Neural cell (in vitro differentiated cells): ENCODE measurements around the gene SPDYE2B. TPM values are rescaled to one million over a fixed set of nuclear protein-coding genes. Genes with fewer than 3 reads are reported as not detected.
"Not testable (repeated sequence)": the region's sequence is repeated elsewhere in the genome, so short reads cannot be mapped to it uniquely, and the experiment has no call there.

Source experiments
- H2AFZ ChIP-seq: fragments of 200-600, 300-800 bp; sonication (generic), shearing (Covaris generic); 2 replicates; pipeline ENCODE4 v1.6.0; 2014; ENCODE audit warnings: low read depth, mild to moderate bottlenecking, antibody characterized with exemption, low read length, moderate library complexity
- H3F3A ChIP-seq: fragments of 200-600 bp; shearing (Covaris generic); 2 replicates; pipeline ENCODE4 v1.6.1; 2016; ENCODE audit warnings: mild to moderate bottlenecking, moderate library complexity, mixed read lengths, antibody characterized with exemption, low read length; ENCODE audit not compliant: insufficient read depth, poor library complexity, severe bottlenecking
- H3K27ac ChIP-seq: fragments of 200-600, 300-800 bp; sonication (generic), shearing (Covaris generic); 2 replicates; pipeline ENCODE4 v1.5.1; 2014; ENCODE audit warnings: mild to moderate bottlenecking, low read length, moderate library complexity
- H3K27me3 ChIP-seq: fragments of 300-800, 200-600 bp; sonication (generic), shearing (Covaris generic); 2 replicates; pipeline ENCODE4 v1.6.0; 2014; ENCODE audit warnings: mild to moderate bottlenecking, low read depth, low read length, moderate library complexity; ENCODE audit not compliant: insufficient read depth
- H3K36me3 ChIP-seq: fragments of 300-800, 200-600 bp; sonication (generic), shearing (Covaris generic); 2 replicates; pipeline ENCODE4 v1.5.1; 2014; ENCODE audit warnings: mild to moderate bottlenecking, antibody characterized with exemption, low read length, moderate library complexity; ENCODE audit not compliant: insufficient read depth
- H3K4me2 ChIP-seq: fragments of 300-800, 200-600 bp; sonication (generic), shearing (Covaris generic); 2 replicates; pipeline ENCODE4 v1.6.0; 2014; ENCODE audit warnings: mild to moderate bottlenecking, low read length
- H3K4me3 ChIP-seq: fragments of 300-800, 200-600 bp; sonication (generic), shearing (Covaris generic); 2 replicates; pipeline ENCODE4 v1.5.1; 2014; ENCODE audit warnings: mild to moderate bottlenecking, low read length, moderate library complexity
- H3K79me2 ChIP-seq: fragments of 200-600 bp; shearing (Covaris generic); replicated peaks from 2 replicates; pipeline ENCODE4 v1.6.0; 2014; ENCODE audit warnings: mild to moderate bottlenecking, low read length, moderate library complexity; ENCODE audit not compliant: insufficient read depth
- H3K9ac ChIP-seq: fragments of 300-800, 200-600 bp; sonication (generic), shearing (Covaris generic); 2 replicates; pipeline ENCODE4 v1.6.1; 2016; ENCODE audit warnings: mild to moderate bottlenecking, low read length, mixed read lengths
- H3K9me2 ChIP-seq: fragments of 200-600 bp; shearing (Covaris generic); 2 replicates; pipeline ENCODE4 v1.6.1; 2016; ENCODE audit warnings: mild to moderate bottlenecking, low read length, mixed read lengths; ENCODE audit not compliant: insufficient read depth
- H3K9me3 ChIP-seq: fragments of 200-600, 300-800 bp; sonication (generic), shearing (Covaris generic); 2 replicates; pipeline ENCODE4 v1.6.1; 2016; ENCODE audit warnings: mild to moderate bottlenecking, mixed run types, low read length, moderate library complexity, mixed read lengths
- H4K20me1 ChIP-seq: fragments of 200-600 bp; shearing (Covaris generic); 2 replicates; pipeline ENCODE4 v1.6.1; 2016; ENCODE audit warnings: mild to moderate bottlenecking, mixed run types; ENCODE audit not compliant: insufficient read depth
- polyA plus RNA-seq: library from polyadenylated mRNA; depleted of rRNA; stranded (reverse); fragments of >200 nt; gene quantifications from 2 replicates; pipeline ENCODE4 v1.2.3, GENCODE V29; 2014

Gene SPDYE2B
- polyA plus RNA-seq, 1 donor from 2014 or later = not detected

- H4K20me1 ChIP-seq, H3K9ac ChIP-seq, H3K27me3 ChIP-seq, H3K4me3 ChIP-seq, H3K9me3 ChIP-seq, H3K79me2 ChIP-seq, H3K27ac ChIP-seq, H3F3A ChIP-seq, H3K9me2 ChIP-seq, H2AFZ ChIP-seq, H3K4me2 ChIP-seq, H3K36me3 ChIP-seq: not testable (repeated sequence)
Measured at GRCh38 chr7:102630622-102631021, 19.5 kb upstream of the SPDYE2B start.

DNA sequence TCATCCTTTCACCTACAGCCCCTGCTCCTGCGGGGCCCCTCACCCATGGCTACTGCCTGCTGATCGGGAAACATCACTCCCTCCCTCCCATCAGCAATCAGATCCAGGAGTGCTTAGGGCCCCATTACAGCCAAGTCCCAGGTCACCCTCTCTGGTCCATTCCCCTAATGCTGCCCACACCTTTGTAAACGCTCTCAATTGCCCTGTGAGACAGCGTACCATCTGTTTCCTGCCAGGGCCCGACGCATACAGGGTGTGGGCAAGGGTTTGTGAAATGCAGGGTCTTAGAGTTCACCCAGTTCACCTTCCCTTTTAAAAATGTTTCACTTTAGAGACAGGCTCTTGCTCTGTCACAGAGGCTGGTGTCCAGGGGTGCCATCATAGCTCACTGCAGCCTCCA, 15.8 kb upstream of the SPDYE2B start:
- not testable (repeated sequence) for H3K4me3 ChIP-seq, H3K36me3 ChIP-seq, H3K27me3 ChIP-seq, H2AFZ ChIP-seq, H3K9me2 ChIP-seq, H3K79me2 ChIP-seq, H3K9me3 ChIP-seq, H3K4me2 ChIP-seq, H4K20me1 ChIP-seq, H3K9ac ChIP-seq, H3K27ac ChIP-seq, H3F3A ChIP-seq

DNA sequence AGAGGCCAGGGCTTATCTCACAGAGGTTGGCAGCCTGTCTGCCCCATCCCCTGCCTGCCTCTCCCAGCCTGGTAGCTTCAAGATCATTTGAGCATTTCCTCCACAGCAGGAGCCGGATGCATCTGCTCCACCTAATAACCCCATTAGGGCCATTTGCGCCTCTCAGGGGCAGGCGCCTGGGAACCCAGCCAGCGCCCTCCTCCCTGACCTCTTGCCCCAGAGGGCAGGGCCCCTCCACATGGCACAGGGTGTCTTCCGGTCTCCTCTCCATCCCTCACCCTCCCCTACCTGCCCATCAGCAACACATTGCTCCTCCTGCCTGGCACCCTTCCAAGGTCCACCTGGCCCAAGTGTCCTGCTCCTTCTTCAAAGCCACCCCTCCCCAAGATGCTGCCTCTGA, 14.8 kb upstream of the SPDYE2B start:
- H3K9me3 ChIP-seq, H3K4me3 ChIP-seq, H3F3A ChIP-seq, H3K9me2 ChIP-seq, H2AFZ ChIP-seq, H3K27ac ChIP-seq, H3K27me3 ChIP-seq, H3K36me3 ChIP-seq, H3K79me2 ChIP-seq, H4K20me1 ChIP-seq, H3K4me2 ChIP-seq, H3K9ac ChIP-seq: not testable (repeated sequence)

DNA sequence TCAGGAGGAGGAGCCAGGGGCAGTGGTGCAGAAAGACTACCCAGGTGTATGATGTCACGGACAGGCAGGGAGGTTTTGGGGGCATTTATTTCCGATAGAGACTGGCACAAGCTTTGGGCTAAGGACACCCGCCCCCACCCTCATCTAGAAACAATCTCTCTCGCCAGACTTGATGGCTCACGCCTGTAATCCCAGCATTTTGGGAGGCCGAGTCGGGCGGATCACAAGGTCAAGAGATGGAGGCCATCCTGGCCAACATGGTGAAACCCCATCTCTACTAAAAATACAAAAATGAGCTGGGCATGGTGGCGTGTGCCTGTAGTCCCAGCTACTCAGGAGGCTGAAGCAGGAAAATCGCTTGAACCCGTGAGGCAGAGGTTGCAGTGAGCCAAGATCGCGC, 13.2 kb upstream of the SPDYE2B start:
- H3K9me3 ChIP-seq, H3K36me3 ChIP-seq, H3K4me2 ChIP-seq, H3K9me2 ChIP-seq, H3K27ac ChIP-seq, H3K27me3 ChIP-seq, H3K4me3 ChIP-seq, H3K9ac ChIP-seq, H2AFZ ChIP-seq, H3F3A ChIP-seq, H4K20me1 ChIP-seq, H3K79me2 ChIP-seq: not testable (repeated sequence)

- H3K9me3 ChIP-seq, H3K4me2 ChIP-seq, H3K9ac ChIP-seq, H3K79me2 ChIP-seq, H3K27ac ChIP-seq, H3K9me2 ChIP-seq, H3K27me3 ChIP-seq, H2AFZ ChIP-seq, H3K4me3 ChIP-seq, H4K20me1 ChIP-seq, H3F3A ChIP-seq, H3K36me3 ChIP-seq: not testable (repeated sequence)
Measured at GRCh38 chr7:102638848-102639247, 11.3 kb upstream of the SPDYE2B start.

- H3K36me3 ChIP-seq, H3K9me2 ChIP-seq, H3K27ac ChIP-seq, H4K20me1 ChIP-seq, H2AFZ ChIP-seq, H3K9me3 ChIP-seq, H3K9ac ChIP-seq, H3K27me3 ChIP-seq, H3K4me3 ChIP-seq, H3K4me2 ChIP-seq, H3K79me2 ChIP-seq, H3F3A ChIP-seq: not testable (repeated sequence)
Measured at GRCh38 chr7:102642691-102643090, 7.4 kb upstream of the SPDYE2B start, which contains the start of gene UPK3BL1. UPK3BL1 (minus strand) TSS chr7:102642791; CDS start chr7:102642741, 50 bp downstream.

DNA sequence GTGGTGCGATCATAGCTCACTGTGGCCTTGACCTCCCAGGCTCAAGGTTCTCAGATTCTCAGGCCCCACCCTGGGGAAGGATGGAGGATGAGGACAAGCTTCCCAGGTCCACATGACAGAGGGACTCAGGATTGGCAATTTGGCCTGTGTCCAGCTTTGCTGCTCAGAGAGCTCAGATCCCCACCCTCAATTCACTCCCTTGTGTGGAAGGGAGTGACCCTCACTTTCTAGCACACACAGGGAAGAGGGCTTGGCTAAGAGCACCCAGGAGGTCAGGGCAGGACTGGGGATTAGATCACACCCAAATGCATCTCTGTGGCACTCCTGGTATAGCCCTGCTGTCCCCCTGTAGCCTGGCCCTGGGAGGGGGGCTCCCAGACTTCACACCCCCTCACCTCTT, 6.7 kb upstream of the SPDYE2B start:
- H2AFZ ChIP-seq, H3F3A ChIP-seq, H3K9ac ChIP-seq, H3K4me3 ChIP-seq, H4K20me1 ChIP-seq, H3K79me2 ChIP-seq, H3K9me2 ChIP-seq, H3K27ac ChIP-seq, H3K36me3 ChIP-seq, H3K4me2 ChIP-seq, H3K27me3 ChIP-seq, H3K9me3 ChIP-seq: not testable (repeated sequence)

GRCh38 chr7:102647813-102648212, 2.3 kb upstream of the SPDYE2B start:
- not testable (repeated sequence) for H3K79me2 ChIP-seq, H3K9me3 ChIP-seq, H2AFZ ChIP-seq, H3K4me2 ChIP-seq, H3K27me3 ChIP-seq, H3K9me2 ChIP-seq, H3F3A ChIP-seq, H4K20me1 ChIP-seq, H3K9ac ChIP-seq, H3K4me3 ChIP-seq, H3K27ac ChIP-seq, H3K36me3 ChIP-seq
